ENCODE data around the gene STX18. TPM values are rescaled to one million over a fixed set of nuclear protein-coding genes. Genes with fewer than 3 reads are reported as not detected.

Gene STX18
- total RNA-seq, 1 experiment from 2014 or later = 20.9 TPM

DNA sequence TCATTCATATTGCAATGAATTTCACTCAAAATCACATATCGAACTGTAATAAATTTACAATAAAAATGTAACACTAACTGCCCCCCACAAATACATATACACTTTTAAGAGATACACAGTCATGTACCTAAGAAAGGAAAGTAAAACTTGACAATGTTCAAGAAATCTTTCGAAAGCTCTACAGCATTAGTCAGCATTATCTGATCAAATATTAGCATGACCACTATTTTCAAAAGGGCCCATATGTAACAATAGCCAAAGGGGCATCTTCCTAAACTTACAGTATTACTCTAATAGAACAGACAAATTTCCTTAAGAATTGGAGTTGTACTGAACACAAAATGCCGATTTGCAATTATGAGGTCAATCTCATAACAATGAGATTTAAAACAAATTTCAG is 51.8 kb downstream of the STX18 start:
- TF ChIP-seq, protein P1, sequence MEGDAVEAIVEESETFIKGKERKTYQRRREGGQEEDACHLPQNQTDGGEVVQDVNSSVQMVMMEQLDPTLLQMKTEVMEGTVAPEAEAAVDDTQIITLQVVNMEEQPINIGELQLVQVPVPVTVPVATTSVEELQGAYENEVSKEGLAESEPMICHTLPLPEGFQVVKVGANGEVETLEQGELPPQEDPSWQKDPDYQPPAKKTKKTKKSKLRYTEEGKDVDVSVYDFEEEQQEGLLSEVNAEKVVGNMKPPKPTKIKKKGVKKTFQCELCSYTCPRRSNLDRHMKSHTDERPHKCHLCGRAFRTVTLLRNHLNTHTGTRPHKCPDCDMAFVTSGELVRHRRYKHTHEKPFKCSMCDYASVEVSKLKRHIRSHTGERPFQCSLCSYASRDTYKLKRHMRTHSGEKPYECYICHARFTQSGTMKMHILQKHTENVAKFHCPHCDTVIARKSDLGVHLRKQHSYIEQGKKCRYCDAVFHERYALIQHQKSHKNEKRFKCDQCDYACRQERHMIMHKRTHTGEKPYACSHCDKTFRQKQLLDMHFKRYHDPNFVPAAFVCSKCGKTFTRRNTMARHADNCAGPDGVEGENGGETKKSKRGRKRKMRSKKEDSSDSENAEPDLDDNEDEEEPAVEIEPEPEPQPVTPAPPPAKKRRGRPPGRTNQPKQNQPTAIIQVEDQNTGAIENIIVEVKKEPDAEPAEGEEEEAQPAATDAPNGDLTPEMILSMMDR (conservative IDR thresholded peaks at IDR 0.05) = no peak
- no peak overlapping the region for H2BK12ac ChIP-seq (ENCODE audit: insufficient read length, low read depth, low read length)
- no peak overlapping the region for H3K9ac ChIP-seq (ENCODE audit: extremely low read depth, insufficient read length, low read length)
- H3K4me2 ChIP-seq (ENCODE audit: insufficient read depth, insufficient read length, low read length) = no peak overlapping the region
- no peak overlapping the region for H3K27ac ChIP-seq (ENCODE audit: insufficient read length, low read depth, low read length)
- no peak overlapping the region for H2BK120ac ChIP-seq (ENCODE audit: low read depth, low read length, poor library complexity, severe bottlenecking)
- H3K23me2 ChIP-seq (ENCODE audit: insufficient read length, low read depth, low read length, poor library complexity, severe bottlenecking) = no peaks in the 10 kb centered on the region
- no peaks in the 10 kb centered on the region for H3K9me3 ChIP-seq (ENCODE audit: control insufficient read depth, low read depth, low read length)
- H4K91ac ChIP-seq (ENCODE audit: insufficient read length, low read depth, low read length) = no peak overlapping the region
- H2BK5ac ChIP-seq (ENCODE audit: insufficient read length, low read length) = no peak overlapping the region
- no peaks in the 10 kb centered on the region for H3K9me3 Mint-ChIP-seq
- no peaks in the 10 kb centered on the region for H4K20me1 ChIP-seq (ENCODE audit: control insufficient read depth, insufficient read depth, insufficient read length)
- no peak overlapping the region for H2BK20ac ChIP-seq (ENCODE audit: low read depth, low read length, poor library complexity, severe bottlenecking)
- no peak overlapping the region for H3K23ac ChIP-seq (ENCODE audit: insufficient read length, low read depth, low read length)
- 100% methylated on average over 1 of the region's 3 CpGs for WGBS (ENCODE audit: extremely low coverage, insufficient read length, low lambda C conversion rate)
- H3K79me1 ChIP-seq (ENCODE audit: insufficient read depth, low read depth, low read length, poor library complexity, severe bottlenecking) = no peaks in the 10 kb centered on the region
- H3K4me1 Mint-ChIP-seq = no peaks in the 10 kb centered on the region
- H4K5ac ChIP-seq (ENCODE audit: insufficient read length, low read depth, low read length) = no peak overlapping the region
- no peak overlapping the region for H2AK5ac ChIP-seq (ENCODE audit: insufficient read length, low read length)
- no peaks in the 10 kb centered on the region; the same call in 1 of the 2 replicates for H3K27me3 Mint-ChIP-seq (ENCODE audit: low read depth)
- H3K14ac ChIP-seq (ENCODE audit: insufficient read depth, low read length) = no peak overlapping the region
- H3K79me2 ChIP-seq (ENCODE audit: insufficient read depth, low read length) = no peaks in the 10 kb centered on the region
- no peak for DNase-seq
- no peak overlapping the region for H3K27ac Mint-ChIP-seq
- no peaks in the 10 kb centered on the region for H3K36me3 Mint-ChIP-seq (ENCODE audit: insufficient read depth in 1 of 3, low read depth in 3 of 3)
- H3K27me3 ChIP-seq (ENCODE audit: insufficient read depth, low read length) = no peaks in the 10 kb centered on the region
- no peak overlapping the region for H3K4me3 Mint-ChIP-seq
- H4K8ac ChIP-seq (replicated peaks; ENCODE audit: insufficient read length, low read depth, low read length) = no peak overlapping the region
- H2AFZ ChIP-seq (ENCODE audit: low read length) = no peak overlapping the region
- no peak overlapping the region for H3T11ph ChIP-seq (ENCODE audit: low read length)
- no peak overlapping the region for H3K4ac ChIP-seq (ENCODE audit: low read depth, low read length)
- no peak overlapping the region for H2BK15ac ChIP-seq (ENCODE audit: low read depth, low read length)
- no peak overlapping the region for H3K18ac ChIP-seq (ENCODE audit: insufficient read length, low read depth, low read length)
- H3K4me1 ChIP-seq (ENCODE audit: insufficient read depth, low read length) = no peaks in the 10 kb centered on the region
- H3K56ac ChIP-seq (ENCODE audit: insufficient read length, low read depth, low read length) = no peak overlapping the region
